Retinal pigment epithelial cell (primary cell): ENCODE results near the gene CSK.

ENCODE experiments used
- DNase-seq: peaks from one replicate; pipeline ENCODE4 v3.0.0-alpha.2; 2010; ENCODE audit warnings: low read depth
- H3K4me3 ChIP-seq: 2 replicates; pipeline ENCODE4 v1.5.1; 2011; ENCODE audit warnings: mild to moderate bottlenecking, low read length, control low read depth, moderate library complexity
- TF ChIP-seq, protein P1 (sequence below): conservative IDR thresholded peaks from 2 replicates; pipeline ENCODE4 v1.5.1; 2011; ENCODE audit warnings: low read depth, low read length, control low read depth, inconsistent platforms

Gene CSK

DNA sequence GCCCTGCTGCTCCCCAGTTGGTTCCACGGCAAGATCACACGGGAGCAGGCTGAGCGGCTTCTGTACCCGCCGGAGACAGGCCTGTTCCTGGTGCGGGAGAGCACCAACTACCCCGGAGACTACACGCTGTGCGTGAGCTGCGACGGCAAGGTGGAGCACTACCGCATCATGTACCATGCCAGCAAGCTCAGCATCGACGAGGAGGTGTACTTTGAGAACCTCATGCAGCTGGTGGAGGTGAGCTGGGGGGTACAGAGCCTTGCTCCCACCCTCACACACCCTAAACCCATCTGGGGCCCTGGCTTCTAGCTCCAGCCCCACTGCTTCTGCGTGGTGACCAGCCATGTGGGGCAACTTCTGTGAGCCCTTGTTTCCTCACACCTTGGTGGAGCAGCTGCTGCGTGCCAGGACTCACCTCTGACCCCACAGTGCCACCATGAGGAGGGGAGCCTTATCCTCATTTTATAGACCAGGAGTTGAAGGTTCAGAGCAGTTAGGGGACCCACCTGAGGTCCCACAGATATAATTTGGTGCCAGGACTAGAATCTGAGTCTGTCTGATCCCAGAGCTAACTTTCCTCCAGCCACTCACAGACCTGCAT is 17.5 kb downstream of the CSK start:
- TF ChIP-seq, protein P1, sequence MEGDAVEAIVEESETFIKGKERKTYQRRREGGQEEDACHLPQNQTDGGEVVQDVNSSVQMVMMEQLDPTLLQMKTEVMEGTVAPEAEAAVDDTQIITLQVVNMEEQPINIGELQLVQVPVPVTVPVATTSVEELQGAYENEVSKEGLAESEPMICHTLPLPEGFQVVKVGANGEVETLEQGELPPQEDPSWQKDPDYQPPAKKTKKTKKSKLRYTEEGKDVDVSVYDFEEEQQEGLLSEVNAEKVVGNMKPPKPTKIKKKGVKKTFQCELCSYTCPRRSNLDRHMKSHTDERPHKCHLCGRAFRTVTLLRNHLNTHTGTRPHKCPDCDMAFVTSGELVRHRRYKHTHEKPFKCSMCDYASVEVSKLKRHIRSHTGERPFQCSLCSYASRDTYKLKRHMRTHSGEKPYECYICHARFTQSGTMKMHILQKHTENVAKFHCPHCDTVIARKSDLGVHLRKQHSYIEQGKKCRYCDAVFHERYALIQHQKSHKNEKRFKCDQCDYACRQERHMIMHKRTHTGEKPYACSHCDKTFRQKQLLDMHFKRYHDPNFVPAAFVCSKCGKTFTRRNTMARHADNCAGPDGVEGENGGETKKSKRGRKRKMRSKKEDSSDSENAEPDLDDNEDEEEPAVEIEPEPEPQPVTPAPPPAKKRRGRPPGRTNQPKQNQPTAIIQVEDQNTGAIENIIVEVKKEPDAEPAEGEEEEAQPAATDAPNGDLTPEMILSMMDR: no peak
- no peak for DNase-seq
- H3K4me3 ChIP-seq: no peak overlapping the region

DNA sequence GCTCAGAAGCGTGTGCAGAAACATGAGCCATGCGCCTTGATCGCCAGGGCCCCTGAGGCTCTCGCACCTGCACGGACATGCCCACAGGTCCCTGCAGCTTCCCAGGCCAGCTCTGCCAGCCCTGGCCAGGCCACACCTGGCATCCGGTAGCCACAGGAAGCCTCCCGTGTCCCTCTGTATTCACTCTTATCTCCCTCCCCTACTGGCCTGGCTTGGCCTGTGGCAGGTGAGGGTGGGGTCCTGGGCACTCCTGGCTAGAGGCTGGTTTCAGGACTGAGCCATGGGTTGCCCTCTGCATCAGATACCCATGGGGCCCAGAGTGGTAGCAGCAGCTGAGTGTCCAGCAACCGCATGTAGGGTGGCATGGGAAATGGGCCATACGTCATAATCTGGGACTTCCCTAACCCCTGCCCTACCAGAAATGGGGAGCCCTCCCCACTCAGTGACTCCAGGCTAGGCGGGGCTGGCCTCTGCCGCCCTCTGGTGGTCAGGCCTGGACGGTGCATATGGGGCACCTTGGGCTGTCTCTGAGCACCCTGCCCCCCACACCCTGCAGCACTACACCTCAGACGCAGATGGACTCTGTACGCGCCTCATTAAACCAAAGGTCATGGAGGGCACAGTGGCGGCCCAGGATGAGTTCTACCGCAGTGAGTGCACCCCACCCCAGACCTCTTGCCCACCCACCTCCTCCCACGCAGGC is 18.1 kb downstream of the CSK start:
- TF ChIP-seq, protein P1: peak; percentile 99
- DNase-seq: no peak
- no peak overlapping the region for H3K4me3 ChIP-seq

DNA sequence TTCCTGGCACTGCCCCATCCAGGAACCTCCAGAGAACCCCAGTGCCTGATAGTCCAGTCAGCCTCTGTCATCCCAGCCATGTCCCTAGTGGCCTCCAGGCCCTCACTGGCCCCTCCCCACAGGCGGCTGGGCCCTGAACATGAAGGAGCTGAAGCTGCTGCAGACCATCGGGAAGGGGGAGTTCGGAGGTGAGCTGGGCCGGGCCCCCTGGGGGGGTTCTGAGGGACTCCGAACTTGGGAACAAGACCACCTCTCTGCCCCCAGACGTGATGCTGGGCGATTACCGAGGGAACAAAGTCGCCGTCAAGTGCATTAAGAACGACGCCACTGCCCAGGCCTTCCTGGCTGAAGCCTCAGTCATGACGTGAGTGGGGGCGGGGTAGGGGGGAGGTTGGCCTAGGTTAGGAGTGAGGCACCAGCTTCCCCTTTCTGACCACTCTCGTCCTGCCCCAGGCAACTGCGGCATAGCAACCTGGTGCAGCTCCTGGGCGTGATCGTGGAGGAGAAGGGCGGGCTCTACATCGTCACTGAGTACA is 18.7 kb downstream of the CSK start:
- no peak for DNase-seq
- TF ChIP-seq, protein P1: no peak

DNA sequence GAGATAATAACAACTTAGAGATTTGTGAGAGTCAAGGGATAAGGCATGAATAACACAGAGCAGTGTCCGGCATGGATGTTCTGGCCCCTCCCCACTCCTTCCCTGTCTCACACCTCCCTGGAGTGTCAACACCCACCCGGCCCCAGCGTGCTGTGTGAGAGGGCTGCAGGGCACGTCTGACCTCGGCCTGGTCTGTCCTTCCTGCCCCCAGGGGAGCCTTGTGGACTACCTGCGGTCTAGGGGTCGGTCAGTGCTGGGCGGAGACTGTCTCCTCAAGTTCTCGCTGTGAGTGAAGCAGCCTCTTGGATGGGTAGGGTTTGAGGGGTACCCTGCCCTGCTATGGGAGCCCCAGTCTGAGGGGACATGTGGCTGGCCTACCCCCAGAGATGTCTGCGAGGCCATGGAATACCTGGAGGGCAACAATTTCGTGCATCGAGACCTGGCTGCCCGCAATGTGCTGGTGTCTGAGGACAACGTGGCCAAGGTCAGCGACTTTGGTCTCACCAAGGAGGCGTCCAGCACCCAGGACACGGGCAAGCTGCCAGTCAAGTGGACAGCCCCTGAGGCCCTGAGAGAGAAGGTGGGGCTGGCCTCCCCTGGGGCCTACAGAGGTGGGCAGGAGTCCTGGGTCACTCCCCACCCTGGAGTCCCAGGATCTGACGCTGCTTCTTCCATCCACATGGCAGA is 19.6 kb downstream of the CSK start:
- no peak overlapping the region for H3K4me3 ChIP-seq
- DNase-seq: no peak
- TF ChIP-seq, protein P1: no peak

More for the DNA sequence above, 18.7 kb downstream of the CSK start:
- no peak overlapping the region for H3K4me3 ChIP-seq

DNA sequence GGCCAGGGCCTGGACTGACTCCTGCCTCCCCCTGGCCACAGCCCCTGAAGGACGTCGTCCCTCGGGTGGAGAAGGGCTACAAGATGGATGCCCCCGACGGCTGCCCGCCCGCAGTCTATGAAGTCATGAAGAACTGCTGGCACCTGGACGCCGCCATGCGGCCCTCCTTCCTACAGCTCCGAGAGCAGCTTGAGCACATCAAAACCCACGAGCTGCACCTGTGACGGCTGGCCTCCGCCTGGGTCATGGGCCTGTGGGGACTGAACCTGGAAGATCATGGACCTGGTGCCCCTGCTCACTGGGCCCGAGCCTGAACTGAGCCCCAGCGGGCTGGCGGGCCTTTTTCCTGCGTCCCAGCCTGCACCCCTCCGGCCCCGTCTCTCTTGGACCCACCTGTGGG is 20.4 kb downstream of the CSK start:
- H3K4me3 ChIP-seq: no peak overlapping the region
- TF ChIP-seq, protein P1: no peak
- DNase-seq: no peak

DNA sequence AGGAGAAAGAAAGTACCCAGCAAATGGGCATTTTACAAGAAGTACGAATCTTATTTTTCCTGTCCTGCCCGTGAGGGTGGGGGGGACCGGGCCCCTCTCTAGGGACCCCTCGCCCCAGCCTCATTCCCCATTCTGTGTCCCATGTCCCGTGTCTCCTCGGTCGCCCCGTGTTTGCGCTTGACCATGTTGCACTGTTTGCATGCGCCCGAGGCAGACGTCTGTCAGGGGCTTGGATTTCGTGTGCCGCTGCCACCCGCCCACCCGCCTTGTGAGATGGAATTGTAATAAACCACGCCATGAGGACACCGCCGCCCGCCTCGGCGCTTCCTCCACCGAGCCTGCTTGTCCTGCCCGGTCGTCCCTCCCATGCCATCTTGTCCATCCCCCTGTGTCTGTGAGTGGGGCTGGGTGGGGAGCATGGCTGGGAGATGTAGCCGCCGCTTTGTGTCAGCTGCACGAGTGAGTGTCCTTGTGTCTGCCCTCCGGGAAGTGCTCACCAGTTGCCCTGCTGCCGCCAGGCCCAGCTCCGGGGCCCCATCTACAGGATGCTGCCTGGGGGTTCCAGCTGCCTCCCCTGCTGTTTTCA is 21.1 kb downstream of the CSK start:
- H3K4me3 ChIP-seq: no peak overlapping the region
- TF ChIP-seq, protein P1: no peak
- no peak for DNase-seq
